NCI-H460 (cell line): ENCODE data around the gene DPYSL4. TPM values are rescaled to one million over a fixed set of nuclear protein-coding genes. Genes with fewer than 3 reads are reported as not detected.

Experiments
- DNase-seq: peaks from one replicate; pipeline ENCODE4 v3.0.0-alpha.2; 2016; ENCODE audit warnings: low read depth; ENCODE audit errors: extremely low read depth
- polyA plus RNA-seq: library from polyadenylated mRNA; depleted of rRNA; stranded (reverse); fragments of >200 nt; gene quantifications from 2 replicates; pipeline ENCODE4 v1.2.3, GENCODE V29; 2014; cell fraction: nucleus; rRNA removed
- total RNA-seq: library from RNA; depleted of rRNA; stranded (reverse); fragments of >200 nt; shearing (Covaris generic); gene quantifications from 2 replicates; pipeline ENCODE4 v1.2.3, GENCODE V29; 2014; rRNA removed

Gene DPYSL4
- total RNA-seq, result 1.5 and 2.1 TPM in 2 replicates
- polyA plus RNA-seq, result 11.0 and 12.4 TPM in 2 replicates

DNA sequence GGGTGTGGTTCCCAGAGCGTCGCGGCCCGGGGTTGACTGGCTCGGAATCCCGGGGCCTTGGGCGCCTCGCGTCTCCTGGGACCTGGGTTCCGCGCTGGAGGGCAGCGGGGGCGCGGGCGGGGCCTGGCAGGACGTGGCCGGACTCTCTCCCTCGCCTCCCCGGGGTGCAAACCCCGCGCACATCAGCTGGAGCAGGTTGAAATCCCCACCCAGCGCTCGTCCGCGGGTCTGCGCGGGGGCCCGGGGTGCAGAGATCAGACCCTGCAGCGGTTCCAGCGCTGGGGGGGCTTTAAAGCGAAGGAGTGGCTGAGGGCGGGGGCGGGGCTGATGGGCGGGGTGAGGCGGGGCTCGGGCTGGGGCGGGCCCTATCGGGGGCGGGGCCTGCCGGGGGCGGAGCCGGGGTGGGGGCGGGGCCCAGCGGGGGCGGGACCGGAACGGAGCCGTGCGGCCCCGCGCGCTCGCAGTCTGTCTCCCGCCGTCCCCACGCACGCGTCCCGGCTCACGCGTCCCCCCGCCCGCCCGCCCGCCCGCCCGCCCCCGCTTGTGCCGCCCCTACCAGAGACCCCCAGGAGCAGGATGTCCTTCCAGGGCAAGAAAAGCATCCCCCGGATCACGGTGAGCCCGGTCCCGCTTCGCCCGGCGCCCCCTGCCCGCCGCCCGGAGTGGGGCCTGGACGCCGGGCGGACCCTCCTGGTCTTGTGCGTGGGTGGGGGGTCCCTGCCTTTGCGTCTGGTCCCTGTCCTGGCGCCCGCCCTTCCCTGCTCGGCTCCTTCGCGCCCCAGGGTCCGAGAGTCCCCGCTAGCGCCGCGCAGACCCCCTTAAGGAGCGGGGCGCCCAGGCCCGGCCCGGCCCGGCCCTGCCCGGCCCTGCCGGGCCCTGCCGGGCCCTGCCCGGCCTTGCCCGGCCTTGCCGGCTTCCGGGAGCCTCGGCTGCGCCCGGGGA is at the start of gene DPYSL4:
Gene DPYSL4, plus strand, starts transcription at position 461 of the 942 bp plus-strand sequence. Its CDS starts 116 bp downstream, at position 577.
- DNase-seq, result no peak

DNA sequence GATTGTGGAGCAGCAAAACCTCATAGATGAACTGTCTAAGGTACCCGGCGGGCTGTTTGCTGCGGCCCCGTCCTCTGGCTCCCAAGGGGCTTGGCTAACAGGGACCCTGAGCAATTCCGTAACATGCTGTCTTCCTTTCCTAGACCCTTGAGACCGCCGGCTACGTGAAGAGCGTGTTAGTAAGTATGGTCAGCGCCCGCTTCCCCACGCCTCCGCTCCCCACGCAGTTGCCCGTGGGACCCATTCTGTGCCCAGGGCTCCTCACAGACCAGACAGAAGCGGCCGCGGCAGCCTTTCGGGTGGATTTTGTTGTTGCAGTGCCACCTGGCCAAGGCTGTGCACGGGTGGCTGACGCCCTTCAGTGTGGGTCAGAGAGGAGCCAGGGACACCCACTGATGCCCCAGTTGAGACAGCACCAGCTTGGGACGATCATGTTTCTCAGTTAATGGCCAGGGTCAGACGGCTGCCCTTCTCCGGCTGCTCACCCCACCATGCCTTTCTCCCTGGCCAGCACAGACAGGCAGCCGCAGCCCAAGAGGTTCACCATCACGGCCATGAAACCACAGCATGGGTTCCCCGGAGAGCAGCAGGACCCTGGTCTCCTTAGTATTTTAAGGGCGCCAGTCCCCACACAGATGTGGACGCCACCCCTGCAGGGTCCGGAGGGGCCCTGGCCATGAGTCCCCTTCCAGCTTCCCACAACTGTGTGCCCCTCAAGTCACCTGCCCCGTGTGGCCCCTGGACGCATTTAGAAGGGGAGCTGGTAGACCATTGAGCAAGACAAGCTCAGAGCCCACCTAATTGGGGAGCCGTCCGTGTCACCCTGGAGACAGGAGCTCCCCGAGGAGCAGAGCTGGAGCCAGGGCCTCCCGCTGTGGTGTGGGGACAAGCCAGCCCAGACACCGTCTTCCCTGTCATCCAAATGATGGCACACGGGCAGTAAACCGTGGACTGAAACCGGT is 49.4 kb upstream of the DPYSL4 start:
- DNase-seq, result no peak

DNA sequence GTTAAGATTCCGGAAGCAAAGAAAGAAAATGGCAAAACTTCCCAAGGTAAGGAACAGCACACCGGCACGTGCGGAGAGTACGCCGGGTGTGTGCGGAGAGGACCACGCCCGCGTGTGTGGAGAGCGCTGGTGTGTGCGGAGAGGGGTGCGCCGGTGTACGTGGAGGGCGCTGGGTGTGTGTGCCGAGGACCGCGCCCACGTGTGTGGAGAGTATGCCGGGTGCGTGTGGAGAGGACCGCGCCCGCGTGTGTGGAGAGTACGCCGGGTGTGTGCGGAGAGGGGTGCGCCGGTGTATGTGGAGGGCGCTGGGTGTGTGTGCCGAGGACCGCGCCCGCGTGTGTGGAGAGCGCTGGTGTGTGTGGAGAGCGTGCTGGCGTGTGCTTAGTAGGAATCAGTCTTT is 48.6 kb upstream of the DPYSL4 start:
- DNase-seq, result no peak

DNA sequence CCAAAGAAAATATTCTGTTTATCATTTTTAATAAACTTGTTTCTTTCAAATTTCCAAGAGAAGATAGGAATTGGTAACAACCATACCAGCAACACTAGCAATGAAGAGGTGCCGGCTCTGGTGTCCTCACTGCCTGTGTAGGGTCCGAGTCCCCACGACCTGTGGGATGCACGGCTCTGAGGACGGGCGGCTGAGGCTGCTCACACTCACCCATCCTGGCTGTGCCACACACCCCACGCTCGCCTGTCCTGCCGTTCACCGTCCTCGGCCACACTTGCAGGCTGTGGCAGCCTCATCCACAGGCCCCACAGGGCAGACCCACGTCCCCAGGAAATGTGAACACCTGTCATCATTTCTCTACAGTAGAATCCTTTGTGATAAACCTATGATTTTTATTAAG is 48.2 kb upstream of the DPYSL4 start:
- no peak for DNase-seq

DNA sequence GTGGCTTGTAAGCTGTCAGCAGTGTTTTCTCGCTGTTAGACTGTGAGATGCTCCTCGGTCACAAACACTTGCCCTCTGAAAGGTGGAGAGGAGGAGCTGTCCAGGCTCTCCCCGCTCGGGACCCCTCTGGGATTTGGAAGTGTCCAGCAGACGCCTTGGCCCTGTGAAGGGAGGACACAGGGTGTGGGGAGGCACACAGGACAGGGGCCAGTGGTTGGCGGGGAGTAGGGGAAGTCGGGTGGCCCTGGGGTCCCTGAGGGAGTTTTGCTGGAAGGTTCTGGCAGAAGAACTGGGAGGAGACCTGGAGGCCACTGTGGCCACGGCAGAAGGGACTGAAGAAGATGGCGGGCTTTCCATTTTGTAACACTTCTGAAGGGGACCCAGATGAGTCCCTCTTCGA is 47.2 kb upstream of the DPYSL4 start:
- no peak for DNase-seq

DNA sequence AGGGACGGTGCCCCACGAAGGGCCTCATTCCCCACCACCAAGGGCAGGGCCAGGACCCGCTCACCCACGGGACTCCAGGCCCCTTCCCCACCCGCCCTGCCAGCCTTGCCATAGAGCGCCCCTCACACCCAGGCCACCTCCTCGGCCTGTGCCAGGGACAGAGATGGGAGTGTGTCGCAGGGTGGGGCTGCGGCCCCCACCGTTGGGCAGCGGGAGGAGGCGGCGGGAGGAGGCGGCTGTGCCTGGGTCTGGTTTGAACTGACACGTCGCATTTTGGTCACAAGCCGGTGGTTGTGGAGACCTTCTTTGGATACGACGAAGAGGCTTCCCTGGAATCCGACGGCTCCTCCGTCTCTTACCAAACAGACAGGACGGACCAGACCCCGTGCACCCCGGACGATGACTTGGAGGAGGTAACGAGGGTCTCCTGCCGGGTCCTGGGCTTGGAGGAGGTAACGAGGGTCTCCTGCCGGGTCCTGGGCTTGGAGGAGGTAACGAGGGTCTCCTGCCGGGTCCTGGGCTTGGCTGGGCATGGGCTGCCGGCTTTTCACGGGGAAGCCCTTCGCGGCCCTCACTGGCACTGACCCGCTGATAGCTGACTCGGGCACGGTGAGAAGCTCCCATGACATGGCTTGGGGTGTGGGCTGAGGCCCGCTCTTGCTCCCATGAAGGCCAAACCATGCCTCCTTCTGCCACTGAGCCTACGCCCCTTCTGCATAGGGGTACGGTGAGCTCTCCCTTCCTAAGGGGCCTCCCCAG is 46.4 kb upstream of the DPYSL4 start:
- DNase-seq, result no peak

DNA sequence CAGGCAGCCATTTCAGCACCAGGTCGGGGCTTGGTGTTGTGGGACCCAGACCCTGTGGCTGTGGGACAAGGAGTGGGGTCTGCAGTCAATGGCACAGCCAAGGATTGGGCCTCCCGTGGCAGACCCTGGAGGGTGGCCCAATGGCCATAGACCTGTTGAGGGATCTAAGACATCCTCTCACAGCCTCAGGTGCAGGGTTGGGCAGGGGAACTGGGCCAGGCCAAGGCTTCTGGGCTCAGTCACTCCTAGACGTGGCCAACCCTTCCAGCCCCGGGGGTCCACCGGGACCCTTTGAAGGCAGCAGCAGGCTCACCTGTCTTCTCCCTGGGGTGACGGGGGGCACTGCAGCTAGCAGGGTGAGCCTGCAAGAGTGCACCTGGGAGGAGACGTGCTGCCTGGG is 45.7 kb upstream of the DPYSL4 start:
- no peak for DNase-seq

DNA sequence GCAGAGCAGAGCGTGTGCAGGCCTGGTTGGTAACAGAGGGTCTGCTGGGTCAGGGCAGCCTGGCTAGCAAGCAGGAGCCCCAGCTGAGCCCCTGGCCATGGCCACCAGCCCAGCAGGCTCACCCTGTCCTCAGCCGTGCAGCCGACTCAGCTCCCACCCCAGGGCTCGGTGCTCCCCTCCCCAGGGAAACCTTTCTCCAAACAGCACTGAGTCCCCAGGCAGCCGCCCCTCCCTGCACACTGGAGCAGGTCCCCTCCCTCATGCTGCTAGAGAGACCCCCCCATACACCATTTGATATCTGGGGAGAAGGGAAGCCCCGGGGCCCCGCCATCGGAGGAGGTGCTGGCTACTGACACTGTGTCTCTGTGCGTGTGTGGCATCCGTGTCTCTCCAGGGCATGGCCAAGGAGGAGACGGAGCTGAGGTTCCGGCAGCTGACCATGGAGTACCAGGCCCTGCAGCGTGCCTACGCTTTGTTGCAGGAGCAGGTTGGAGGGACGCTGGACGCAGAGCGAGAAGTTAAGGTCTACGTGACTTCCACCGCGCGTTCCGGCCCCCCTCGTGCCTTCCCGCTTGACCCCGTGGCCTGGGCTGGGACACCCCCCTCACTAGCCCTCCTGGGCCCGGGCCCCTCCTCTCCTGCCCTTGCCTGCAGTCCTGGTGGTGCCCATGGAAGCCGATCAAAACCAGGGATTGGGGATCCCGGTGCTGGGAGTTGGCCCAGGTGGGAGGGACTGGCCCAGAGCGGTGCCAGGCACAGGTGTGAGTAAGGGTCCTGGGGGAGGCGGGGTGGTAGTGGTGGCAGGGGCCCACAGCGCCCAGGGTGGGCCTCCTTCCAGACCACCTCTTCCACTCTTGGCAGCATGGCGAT is 45.0 kb upstream of the DPYSL4 start:
- no peak for DNase-seq

DNA sequence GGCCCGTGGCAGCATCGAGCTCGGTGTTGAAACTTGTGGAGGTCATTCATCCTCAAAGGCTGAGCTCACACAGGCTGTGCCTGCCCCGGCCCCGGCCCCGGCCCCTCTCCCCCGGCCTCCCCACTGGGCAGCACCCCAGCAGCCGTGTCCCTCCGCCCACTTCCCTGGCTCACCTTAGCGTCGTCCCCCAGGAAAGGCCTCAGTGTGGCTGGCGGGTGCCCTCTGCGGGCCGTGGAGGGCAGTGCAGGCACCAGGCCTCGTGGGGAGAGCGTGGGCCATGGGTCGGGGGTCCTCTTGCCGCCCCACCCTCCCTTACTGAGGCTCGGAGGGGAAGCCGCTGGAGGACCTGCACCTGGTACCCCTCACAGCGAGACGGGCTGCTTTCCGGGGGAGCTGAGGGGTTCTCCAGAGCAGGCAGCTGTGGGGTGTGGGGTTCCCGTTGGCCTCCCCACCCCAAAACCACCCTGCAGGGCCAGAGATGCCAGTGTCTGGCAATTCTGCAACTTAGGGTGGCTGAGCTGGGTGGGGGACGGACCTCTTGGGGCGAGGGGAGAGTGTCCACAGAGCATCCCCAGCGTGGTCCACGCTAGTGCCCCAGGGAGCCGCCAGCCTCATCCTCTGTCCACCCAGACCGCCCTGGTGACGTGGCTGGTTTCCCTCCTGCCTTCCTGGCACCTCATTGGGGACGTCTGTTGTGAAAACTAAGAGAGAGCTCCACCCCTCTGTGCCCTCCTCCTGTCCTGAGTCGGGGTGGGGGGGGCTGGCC is 44.2 kb upstream of the DPYSL4 start:
- peak; percentile 24 for DNase-seq

DNA sequence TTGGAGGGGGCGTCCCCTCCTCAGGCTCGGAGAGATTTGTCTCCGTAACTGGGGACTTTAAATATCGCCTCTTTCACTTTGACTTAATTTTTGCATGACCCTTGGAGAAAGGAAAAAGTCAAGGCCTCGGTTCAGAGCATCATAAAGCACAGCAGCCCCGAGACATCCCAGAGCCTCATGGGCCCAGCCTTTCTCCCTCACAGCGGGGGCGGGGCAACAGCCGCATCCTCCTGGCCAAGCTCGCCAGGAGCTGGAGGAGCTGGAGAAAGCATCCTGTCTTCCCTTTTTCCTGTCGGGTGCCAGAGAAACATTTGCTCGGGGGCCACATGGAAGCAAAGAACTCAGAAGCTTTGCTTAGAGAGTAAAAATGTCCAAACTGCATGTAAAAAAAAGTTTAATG is 43.6 kb upstream of the DPYSL4 start:
- no peak for DNase-seq

DNA sequence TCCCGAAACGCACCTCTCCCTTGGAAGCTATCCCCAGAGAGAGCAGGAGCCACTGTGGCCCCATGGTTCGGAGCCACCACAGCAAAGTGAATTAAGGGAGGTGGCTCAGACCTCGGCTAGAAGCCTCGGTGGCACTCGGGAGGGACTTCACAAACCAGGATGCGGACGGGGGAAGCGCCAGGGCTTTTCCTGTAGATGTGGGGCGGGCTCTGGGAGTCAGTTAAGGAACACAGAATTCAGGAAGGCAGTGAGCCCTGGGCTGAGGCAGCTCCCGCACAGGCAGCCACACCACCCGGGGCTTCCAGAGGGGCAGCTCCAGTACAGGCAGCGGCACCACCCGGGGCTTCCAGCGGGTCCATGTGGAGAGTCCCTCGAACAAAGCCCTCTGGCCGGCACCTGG is 42.7 kb upstream of the DPYSL4 start:
- DNase-seq, result no peak

DNA sequence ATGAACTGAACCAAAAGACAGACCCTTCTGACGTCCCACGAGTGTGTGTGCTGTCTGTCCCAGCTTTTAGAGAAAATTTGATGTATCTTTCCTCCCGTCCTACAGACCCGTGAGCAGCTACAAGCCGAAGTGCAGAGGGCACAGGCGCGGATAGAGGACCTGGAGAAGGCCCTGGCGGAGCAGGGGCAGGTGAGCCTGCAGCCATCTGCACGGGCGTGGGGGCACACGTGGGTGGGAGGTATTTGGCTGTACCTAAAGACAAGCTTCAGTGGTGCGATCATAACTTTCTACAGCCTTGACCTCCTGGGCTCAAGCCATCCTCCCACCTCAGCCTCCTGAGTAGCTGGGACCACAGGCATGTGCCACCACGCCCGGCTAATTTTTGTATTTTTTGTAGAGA is 41.7 kb upstream of the DPYSL4 start:
- DNase-seq, result no peak

DNA sequence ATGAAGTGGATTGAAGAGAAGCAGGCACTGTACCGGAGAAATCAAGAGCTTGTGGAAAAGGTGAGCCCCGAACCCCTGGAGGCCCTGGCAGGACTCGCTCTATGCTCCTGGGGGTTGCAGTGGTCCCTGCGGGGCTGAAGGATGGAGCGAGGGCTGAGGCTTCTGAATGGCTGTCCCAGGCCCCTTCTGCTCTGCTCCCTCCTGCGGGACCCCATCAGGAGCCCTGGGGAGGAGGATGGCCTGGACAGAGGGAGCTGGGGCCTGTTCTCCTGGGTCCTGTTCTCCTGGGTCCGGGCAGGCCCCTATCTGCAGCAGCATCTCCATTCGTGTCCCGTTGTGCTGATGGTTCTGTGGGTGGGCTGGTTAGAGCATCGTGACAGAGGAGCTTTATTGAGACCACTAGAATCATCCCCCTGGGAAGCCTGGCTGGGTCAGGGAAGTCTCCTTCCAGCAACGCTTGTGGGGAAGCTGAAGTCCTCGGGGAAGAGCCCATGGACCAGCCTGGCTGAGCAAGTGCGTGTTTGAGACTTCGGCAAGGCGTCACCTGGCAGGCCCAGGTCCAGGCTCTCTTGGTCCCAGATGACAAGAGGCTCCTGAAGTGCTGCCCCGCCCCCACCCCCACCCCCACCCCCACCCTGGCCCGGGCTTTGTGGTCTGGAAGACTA is 41.1 kb upstream of the DPYSL4 start:
- DNase-seq, result no peak

DNA sequence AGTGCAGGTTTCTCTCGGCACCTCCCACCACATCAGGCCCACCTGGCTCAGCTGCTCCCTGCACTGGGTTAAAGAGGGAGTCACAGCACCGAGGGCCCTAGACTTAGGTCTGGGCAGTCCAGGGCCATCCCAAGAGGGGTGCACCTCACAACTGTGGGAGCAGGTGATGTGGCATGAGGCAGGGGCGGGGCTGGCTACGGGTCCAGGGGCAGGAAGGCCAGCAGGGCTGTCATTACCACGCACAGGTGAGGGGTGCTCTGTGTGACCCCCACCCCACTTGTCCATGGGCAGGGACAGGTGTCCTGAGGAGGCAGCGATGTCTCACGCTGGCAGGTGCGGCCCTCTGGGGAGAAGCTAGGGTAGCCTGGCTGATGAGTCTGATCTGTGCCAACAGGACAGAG is 40.5 kb upstream of the DPYSL4 start:
- DNase-seq, result no peak

DNA sequence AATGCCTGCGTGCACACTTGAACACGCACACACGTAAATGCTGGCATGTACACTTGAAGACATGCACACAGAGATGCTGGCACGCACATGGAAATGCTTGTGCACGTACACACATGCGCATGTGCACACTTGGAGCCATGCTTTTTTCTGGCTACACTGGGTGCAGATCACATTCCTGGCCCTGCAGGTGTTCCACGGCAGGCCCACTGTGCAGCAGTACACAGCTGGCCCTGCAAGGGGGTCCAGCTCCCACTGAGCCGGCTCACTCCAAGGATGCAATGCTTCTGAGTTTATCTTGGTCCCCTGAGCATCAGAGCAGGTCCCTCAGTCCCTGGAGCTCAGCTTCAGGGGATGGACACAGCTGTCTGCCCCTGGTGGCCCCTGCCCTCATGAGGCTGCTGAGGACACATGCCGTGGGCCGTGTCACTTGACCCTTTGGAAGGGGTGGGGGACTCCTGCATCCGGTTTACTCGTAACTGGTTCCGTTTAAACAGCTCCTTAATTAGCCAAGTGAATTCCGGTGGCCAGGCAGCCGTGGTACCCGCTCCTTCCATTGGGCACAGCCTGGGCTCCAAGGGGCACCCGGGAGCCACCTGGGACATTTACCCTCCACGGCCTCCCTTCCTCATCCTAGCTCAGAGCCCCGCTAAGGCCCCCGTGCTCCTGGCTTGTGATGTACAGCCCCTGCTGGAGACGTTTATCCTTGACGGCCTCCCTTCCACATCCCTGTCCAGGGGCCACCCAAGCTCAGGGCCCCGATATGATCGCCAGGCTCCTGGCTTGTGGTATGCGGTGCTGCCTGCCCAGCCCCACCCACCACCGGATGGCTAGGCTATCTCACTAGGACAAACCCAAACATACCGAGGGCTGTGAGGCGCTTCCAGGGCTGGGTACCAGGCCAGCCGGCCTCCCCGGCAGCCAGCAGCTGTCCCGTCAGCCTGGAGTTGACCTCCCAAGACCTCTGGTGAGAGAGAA is 39.5 kb upstream of the DPYSL4 start:
- no peak for DNase-seq

DNA sequence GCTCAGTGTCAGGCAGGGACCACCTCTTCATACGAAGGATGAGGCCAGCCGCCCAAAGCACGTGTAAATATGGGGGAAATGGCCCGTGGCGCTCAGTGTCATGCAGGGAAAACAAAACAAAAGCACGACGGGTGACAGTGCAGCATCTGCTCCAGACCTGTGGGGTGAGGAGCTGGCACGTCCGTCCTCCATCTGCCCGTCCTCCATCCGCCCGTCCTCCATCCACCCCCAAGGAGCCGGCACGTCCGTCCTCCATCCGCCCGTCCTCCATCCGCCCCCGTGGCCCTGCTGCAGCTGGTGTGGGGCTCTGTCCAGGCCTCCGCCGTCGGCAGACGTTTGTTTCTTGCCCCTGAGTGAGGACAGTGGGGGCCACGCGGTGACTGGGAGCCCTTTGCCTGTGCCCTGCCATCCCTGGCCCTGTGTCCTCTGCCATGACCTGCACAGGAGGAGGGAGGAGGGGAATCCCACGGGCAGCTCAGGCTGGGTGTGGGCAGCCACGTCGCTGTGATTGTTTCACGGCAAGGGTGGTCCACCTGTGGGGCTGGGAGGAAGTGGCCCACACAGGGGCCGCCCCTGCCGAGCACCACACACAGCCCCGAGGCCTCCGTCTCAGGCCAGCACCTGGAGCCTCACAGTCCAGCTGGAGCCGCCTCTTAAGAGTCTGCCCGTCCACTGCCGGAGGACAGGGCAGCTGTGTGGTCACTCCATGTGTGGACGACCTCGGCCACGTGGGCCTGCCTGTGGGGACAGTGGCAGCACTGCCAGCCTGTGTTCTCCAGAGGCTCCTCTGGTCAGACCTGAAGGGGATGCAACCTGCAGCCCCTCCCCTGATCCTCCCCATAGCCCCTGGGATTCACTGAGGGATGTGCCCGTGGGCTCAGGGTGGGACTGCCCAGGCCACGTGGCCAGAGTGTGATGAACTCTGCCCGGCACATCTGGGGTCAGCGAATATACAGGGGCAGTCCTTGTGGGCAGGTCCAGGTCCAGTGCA is 38.2 kb upstream of the DPYSL4 start:
- DNase-seq, result no peak
